Vagina (tissue), 2 donors: ENCODE measurements around the gene PRCC. TPM values are rescaled to one million over a fixed set of nuclear protein-coding genes. Genes with fewer than 3 reads are reported as not detected.

ENCODE experiments used
- DNase-seq, 2 donors: peaks; one replicate each; pipeline ENCODE4 v3.0.0-alpha.2; 2017; ENCODE audit errors: extremely low spot score in 2 of 2
- H3K27ac ChIP-seq: fragments of 200-600 bp; sonication (generic); one replicate; pipeline ENCODE4 v1.5.1; 2019
- H3K27me3 ChIP-seq: fragments of 200-600 bp; sonication (generic); one replicate; pipeline ENCODE4 v1.5.1; 2019
- H3K36me3 ChIP-seq, 2 donors: fragments of 200-600 bp; sonication (generic); one replicate each; pipeline ENCODE4 v1.5.1; 2017 to 2019
- H3K4me1 ChIP-seq: fragments of 200-600 bp; sonication (generic); one replicate; pipeline ENCODE4 v1.5.1; 2019
- H3K4me3 ChIP-seq, 2 donors: fragments of 200-600 bp; sonication (generic); 1 replicate in 1 of 2; 2 replicates in 1 of 2; pipeline ENCODE4 v1.5.1; 2016 to 2019
- H3K9me3 ChIP-seq: fragments of 200-600 bp; sonication (generic); one replicate; pipeline ENCODE4 v1.5.1; 2019
- POLR2A ChIP-seq, 2 donors: fragments of 450-650 bp; IDR thresholded peaks; one replicate each; pipeline ENCODE4 v1.6.1; 2017; ENCODE audit warnings: antibody characterized with exemption in 2 of 2, mild to moderate bottlenecking in 2 of 2, moderate library complexity in 2 of 2
- POLR2AphosphoS5 ChIP-seq, 2 donors: sonication (generic); formaldehyde crosslinking; IDR thresholded peaks; one replicate each; pipeline ENCODE4 v1.9.0; 2017; ENCODE audit warnings: antibody characterized with exemption in 2 of 2, mild to moderate bottlenecking in 2 of 2, low read depth in 1 of 2; ENCODE audit not compliant: insufficient read depth in 1 of 2
- intact Hi-C: fragments of 100-400 bp; cut with DNase I; formaldehyde crosslinking; loops from one replicate; pipeline ENCODE4 v1.15.1; 2023
- total RNA-seq: library from RNA; depleted of rRNA; stranded (reverse); fragments of >200 nt; gene quantifications from one replicate; pipeline ENCODE4 v1.2.3, GENCODE V29; 2016
- TF ChIP-seq, protein P1 (sequence below), 3 experiments: fragments of 450-650 bp in 2 of 3; fragments of 200-600 bp in 1 of 3; sonication (generic) in 1 of 3; IDR thresholded peaks; one replicate each; pipeline ENCODE4 v1.5.1; 2017 to 2019; ENCODE audit warnings: antibody characterized with exemption in 3 of 3, mild to moderate bottlenecking in 2 of 3, moderate library complexity in 2 of 3

The PRCC gene
- total RNA-seq, 1 donor from 2014 or later: 30.4 TPM

DNA sequence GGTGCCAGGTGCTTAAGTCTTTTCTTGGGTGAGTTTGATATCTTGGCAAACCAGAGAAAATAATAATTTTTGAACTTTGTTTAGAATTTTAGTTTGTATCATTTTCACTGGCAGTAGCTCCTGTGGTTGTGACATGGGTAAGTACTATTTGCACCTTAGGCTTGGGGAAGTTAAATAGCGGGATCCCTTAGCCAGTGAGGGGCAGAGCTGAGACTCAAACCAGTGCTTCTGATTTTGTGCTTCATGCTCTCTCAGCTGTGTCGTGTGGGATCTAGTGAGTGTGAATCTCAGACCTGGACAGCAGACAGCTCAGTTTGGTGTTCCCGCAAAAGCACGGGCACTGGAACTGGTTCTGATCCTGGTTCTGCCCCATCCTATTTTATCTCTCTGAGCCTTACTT is 9.6 kb downstream of the PRCC start:
- Histone ChIP-seq H3K4me3 (no peak overlapping the region), H3K27ac (no peak overlapping the region), H3K9me3 (no peaks in the 10 kb centered on the region), H3K27me3 (no peaks in the 10 kb centered on the region), H3K36me3 (no peaks in the 10 kb centered on the region), H3K4me1 (peaks cover 59% of the 10 kb centered on the region)
- TF ChIP-seq POLR2A (IDR thresholded peaks at IDR 0.05) (no peak), POLR2AphosphoS5 (IDR thresholded peaks at IDR 0.05; ENCODE audit: insufficient read depth in 1 of 2, low read depth in 1 of 2) (no peak)
- TF ChIP-seq, protein P1, sequence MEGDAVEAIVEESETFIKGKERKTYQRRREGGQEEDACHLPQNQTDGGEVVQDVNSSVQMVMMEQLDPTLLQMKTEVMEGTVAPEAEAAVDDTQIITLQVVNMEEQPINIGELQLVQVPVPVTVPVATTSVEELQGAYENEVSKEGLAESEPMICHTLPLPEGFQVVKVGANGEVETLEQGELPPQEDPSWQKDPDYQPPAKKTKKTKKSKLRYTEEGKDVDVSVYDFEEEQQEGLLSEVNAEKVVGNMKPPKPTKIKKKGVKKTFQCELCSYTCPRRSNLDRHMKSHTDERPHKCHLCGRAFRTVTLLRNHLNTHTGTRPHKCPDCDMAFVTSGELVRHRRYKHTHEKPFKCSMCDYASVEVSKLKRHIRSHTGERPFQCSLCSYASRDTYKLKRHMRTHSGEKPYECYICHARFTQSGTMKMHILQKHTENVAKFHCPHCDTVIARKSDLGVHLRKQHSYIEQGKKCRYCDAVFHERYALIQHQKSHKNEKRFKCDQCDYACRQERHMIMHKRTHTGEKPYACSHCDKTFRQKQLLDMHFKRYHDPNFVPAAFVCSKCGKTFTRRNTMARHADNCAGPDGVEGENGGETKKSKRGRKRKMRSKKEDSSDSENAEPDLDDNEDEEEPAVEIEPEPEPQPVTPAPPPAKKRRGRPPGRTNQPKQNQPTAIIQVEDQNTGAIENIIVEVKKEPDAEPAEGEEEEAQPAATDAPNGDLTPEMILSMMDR (IDR thresholded peaks at IDR 0.05): no peak
- intact Hi-C loops: no loop called here
- no peak for DNase-seq

DNA sequence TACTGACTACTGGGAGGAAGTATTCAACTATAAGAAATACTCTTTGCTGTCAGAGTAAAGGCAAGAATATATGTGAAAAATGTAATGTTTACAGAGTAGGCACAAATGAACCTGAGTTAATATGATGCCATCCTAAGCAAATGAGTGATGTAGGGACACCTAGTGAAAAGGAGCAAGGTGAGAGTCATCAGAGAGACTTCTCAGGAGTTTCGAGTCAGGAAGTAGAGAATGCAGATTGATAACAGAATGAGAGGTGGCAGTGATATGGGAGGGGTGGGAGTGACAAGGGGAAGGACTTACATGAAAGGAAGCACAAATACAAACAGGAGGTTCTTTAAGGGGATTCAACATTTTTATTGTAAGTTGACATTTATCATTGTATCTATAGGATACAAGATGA is 10.2 kb downstream of the PRCC start:
- intact Hi-C loops: no loop called here
- no peak overlapping the region for H3K4me3 ChIP-seq
- DNase-seq: no peak
- no peak for TF ChIP-seq POLR2A (IDR thresholded peaks at IDR 0.05)
- TF ChIP-seq, protein P1 (IDR thresholded peaks at IDR 0.05): no peak
- TF ChIP-seq POLR2AphosphoS5 (IDR thresholded peaks at IDR 0.05; ENCODE audit: insufficient read depth in 1 of 2, low read depth in 1 of 2): no peak
- H3K36me3 ChIP-seq: peaks cover 0 to 3% of the 10 kb centered on the region in 2 donors
- H3K9me3 ChIP-seq: no peaks in the 10 kb centered on the region
- H3K27ac ChIP-seq: no peak overlapping the region
- peaks cover 57% of the 10 kb centered on the region for H3K4me1 ChIP-seq
- H3K27me3 ChIP-seq: no peaks in the 10 kb centered on the region

DNA sequence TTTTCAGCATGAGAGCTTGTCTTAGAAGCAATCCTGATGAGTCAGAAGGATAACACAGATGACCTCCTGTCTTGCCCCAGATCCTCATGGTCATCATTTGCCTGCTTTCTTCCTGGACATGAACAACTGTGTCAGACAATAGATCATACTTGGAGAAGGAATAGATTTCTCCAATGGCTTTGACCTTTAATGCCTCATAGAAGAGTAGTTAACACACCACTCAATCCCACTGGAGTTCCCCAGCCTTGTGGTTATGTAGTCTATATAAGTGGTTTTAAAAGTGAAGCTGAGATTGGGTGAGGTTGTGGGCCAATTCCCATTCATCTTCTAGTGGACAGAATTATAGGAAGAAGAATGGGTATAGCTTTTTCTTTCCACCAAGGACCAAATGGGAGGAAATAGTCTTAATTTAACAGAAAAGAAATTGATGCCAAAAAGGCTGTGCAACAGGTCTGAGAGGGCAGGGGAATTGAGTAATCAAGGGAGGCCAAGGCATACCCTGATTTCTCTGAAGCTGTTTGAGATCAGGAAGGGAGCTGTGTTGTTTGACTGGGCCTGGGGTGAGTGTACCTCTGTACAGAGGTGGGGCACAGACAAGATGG is 14.4 kb downstream of the PRCC start:
- no peak for DNase-seq
- no peaks in the 10 kb centered on the region for H3K27me3 ChIP-seq
- peaks cover 26% of the 10 kb centered on the region for H3K4me1 ChIP-seq
- H3K4me3 ChIP-seq: no peak overlapping the region
- H3K27ac ChIP-seq: no peak overlapping the region
- H3K9me3 ChIP-seq: no peaks in the 10 kb centered on the region
- intact Hi-C loops: no loop called here
- TF ChIP-seq, protein P1 (IDR thresholded peaks at IDR 0.05): no peak
- TF ChIP-seq POLR2AphosphoS5 (IDR thresholded peaks at IDR 0.05; ENCODE audit: insufficient read depth in 1 of 2, low read depth in 1 of 2): no peak
- TF ChIP-seq POLR2A (IDR thresholded peaks at IDR 0.05): no peak
- H3K36me3 ChIP-seq: peaks cover 0 to 23% of the 10 kb centered on the region in 2 donors

DNA sequence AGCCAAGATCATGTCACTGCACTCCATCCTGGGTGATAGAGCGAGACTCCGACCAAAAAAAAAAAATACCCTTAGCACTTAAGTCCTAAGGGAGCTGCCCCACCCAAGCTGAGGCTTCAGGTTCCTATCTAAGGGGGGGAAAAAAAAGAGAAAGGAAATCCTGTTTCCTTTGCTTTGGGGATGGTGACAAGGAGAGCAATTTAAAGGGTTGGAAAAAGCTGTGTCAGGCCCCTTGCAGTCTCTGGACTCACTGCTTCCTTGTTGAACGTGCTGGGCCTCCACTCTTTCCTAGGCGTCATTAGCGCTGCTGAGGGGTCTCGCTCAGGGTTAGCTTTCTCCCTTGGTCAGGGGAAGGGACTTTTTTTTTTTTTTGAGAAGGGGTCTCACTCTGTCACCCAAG is 18.1 kb downstream of the PRCC start:
- Histone ChIP-seq H3K4me1 (peaks cover 16% of the 10 kb centered on the region), H3K4me3 (no peak overlapping the region), H3K9me3 (no peaks in the 10 kb centered on the region), H3K27ac (no peak overlapping the region), H3K27me3 (no peaks in the 10 kb centered on the region), H3K36me3 (peaks cover 0 to 40% of the 10 kb centered on the region in 2 donors)
- DNase-seq: no peak
- intact Hi-C loops: loop anchor here (5.0 kb wide), 1 partner anchor 52 kb away; no protein-coding TSS in a partner anchor
- TF ChIP-seq, protein P1 (IDR thresholded peaks at IDR 0.05): no peak
- TF ChIP-seq POLR2A (IDR thresholded peaks at IDR 0.05) (no peak), POLR2AphosphoS5 (IDR thresholded peaks at IDR 0.05; ENCODE audit: insufficient read depth in 1 of 2, low read depth in 1 of 2) (no peak)

DNA sequence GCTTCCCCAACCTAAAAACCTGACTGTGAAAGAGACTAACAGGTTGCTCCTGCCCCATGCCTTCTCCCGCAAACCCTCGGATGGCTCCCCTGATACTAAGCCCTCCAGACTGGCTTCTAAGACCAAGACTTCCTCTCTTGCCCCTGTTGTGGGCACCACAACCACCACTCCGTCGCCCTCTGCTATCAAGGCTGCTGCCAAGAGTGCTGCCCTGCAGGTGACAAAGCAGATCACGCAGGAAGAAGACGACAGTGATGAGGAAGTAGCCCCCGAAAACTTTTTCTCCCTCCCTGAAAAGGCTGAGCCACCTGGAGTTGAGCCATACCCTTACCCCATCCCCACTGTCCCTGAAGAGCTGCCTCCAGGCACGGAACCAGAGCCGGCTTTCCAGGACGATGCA is 19.3 kb downstream of the PRCC start:
- Histone ChIP-seq H3K27me3 (no peaks in the 10 kb centered on the region), H3K27ac (no peak overlapping the region), H3K4me3 (no peak overlapping the region), H3K4me1 (peaks cover 6% of the 10 kb centered on the region), H3K9me3 (no peaks in the 10 kb centered on the region), H3K36me3 (peaks cover 0 to 46% of the 10 kb centered on the region in 2 donors)
- intact Hi-C loops: loop anchor here (5.0 kb wide), 1 partner anchor 51 kb away; no protein-coding TSS in a partner anchor
- TF ChIP-seq POLR2A (IDR thresholded peaks at IDR 0.05) (no peak), POLR2AphosphoS5 (IDR thresholded peaks at IDR 0.05; ENCODE audit: insufficient read depth in 1 of 2, low read depth in 1 of 2) (no peak)
- TF ChIP-seq, protein P1 (IDR thresholded peaks at IDR 0.05): no peak
- DNase-seq: no peak
